ENCODE results near the gene CRIM1. TPM values are rescaled to one million over a fixed set of nuclear protein-coding genes. Genes with fewer than 3 reads are reported as not detected.
A peak's percentile ranks its signal among the peaks of the same experiment; 100 is the strongest.

Gene CRIM1
- polyA plus RNA-seq, 2 of the 4 experiments (the other 2 are of a cell fraction) = 127 to 208 TPM

- Histone ChIP-seq H3K9me3 (no peaks in the 10 kb centered on the region), H3K4me2 (peak overlapping the region; percentile 42), H3K4me1 (peaks cover 100% of the 10 kb centered on the region), H3K4me3 (no peak overlapping the region), H3K27ac (peak overlapping the region; percentile 40 to 46; a peak in 3 of 6 replicates)
- ChIA-PET POLR2A (no interaction called here), CTCF (no interaction called here)
- 52% methylated on average over 4 of the region's 4 CpGs for WGBS (ENCODE audit: missing lambda C conversion rate)
- DNase-seq (ENCODE audit: low read depth in 1 of 2, low spot score in 1 of 2) = no peak
- TF ChIP-seq ESRRA (IDR thresholded peaks at IDR 0.05; ENCODE audit: borderline replicate concordance, low read length) (no peak), HOXB13 (CRISPR knock-in tag; IDR thresholded peaks at IDR 0.05; ENCODE audit: low read depth) (no peak), RAD21 (conservative IDR thresholded peaks at IDR 0.05 in 1 of 2, IDR thresholded peaks at IDR 0.05 in 1 of 2) (no peak), POLR2A (IDR thresholded peaks at IDR 0.05; ENCODE audit: low read length) (no peak), SMC3 (IDR thresholded peaks at IDR 0.05) (no peak), KDM5A (IDR thresholded peaks at IDR 0.05) (no peak), TP53 (CRISPR knock-in tag; IDR thresholded peaks at IDR 0.05) (no peak), POLR2AphosphoS2 (conservative IDR thresholded peaks at IDR 0.05; ENCODE audit: low read length) (no peak), CBX8 (IDR thresholded peaks at IDR 0.05) (no peak), HEYL (CRISPR knock-in tag; IDR thresholded peaks at IDR 0.05) (no peak), FOSB (CRISPR knock-in tag; IDR thresholded peaks at IDR 0.05) (no peak), ZFP36 (IDR thresholded peaks at IDR 0.05; ENCODE audit: borderline replicate concordance, partially characterized antibody) (no peak), HOXB5 (CRISPR knock-in tag; IDR thresholded peaks at IDR 0.05) (no peak), EHMT2 (IDR thresholded peaks at IDR 0.05; ENCODE audit: low read depth) (no peak), MYC (IDR thresholded peaks at IDR 0.05; ENCODE audit: borderline replicate concordance, low read length) (no peak), E2F6 (IDR thresholded peaks at IDR 0.05; ENCODE audit: borderline replicate concordance, low read depth) (no peak), RCOR1 (IDR thresholded peaks at IDR 0.05; ENCODE audit: low read depth, low read length) (no peak), HDAC2 (IDR thresholded peaks at IDR 0.05) (no peak), ZC3H11A (IDR thresholded peaks at IDR 0.05) (no peak)
- FAIRE-seq = no peak
- peak in 1 of 2 experiments; percentile 8; a peak in 3 of 6 replicates for ATAC-seq
Observed at GRCh38 chr2:36430549-36430948, 75.0 kb downstream of the CRIM1 start.

- DNase-seq (ENCODE audit: low read depth in 1 of 2, low spot score in 1 of 2) (no peak), ATAC-seq (no peak), FAIRE-seq (no peak)
- Histone ChIP-seq H3K27ac (peak overlapping the region; percentile 29 to 57; a peak in 5 of 6 replicates), H3K4me1 (peaks cover 93% of the 10 kb centered on the region), H3K4me3 (no peak overlapping the region), H3K4me2 (peak overlapping the region; percentile 51), H3K9me3 (no peaks in the 10 kb centered on the region)
- WGBS (ENCODE audit: missing lambda C conversion rate) = 85% methylated on average over 3 of the region's 3 CpGs
- TF ChIP-seq MAFK (IDR thresholded peaks at IDR 0.05; ENCODE audit: partially characterized antibody) (no peak), RARB (CRISPR knock-in tag; IDR thresholded peaks at IDR 0.05) (no peak), CBX8 (IDR thresholded peaks at IDR 0.05) (no peak), CHD2 (IDR thresholded peaks at IDR 0.05; ENCODE audit: low read length, partially characterized antibody) (no peak), NR3C1 (IDR thresholded peaks at IDR 0.05) (no peak), HOXA7 (CRISPR knock-in tag; IDR thresholded peaks at IDR 0.05) (no peak), ZNF302 (CRISPR knock-in tag; IDR thresholded peaks at IDR 0.05) (no peak), JUNB (IDR thresholded peaks at IDR 0.05) (no peak), MAX (IDR thresholded peaks at IDR 0.05) (no peak), CBX2 (IDR thresholded peaks at IDR 0.05; ENCODE audit: borderline replicate concordance, low read depth) (no peak), CEBPB (IDR thresholded peaks at IDR 0.05) (no peak), HMGXB4 (CRISPR knock-in tag; IDR thresholded peaks at IDR 0.05; ENCODE audit: borderline replicate concordance) (no peak), HOXB5 (CRISPR knock-in tag; IDR thresholded peaks at IDR 0.05) (no peak), ELK1 (IDR thresholded peaks at IDR 0.05; ENCODE audit: low read depth, low read length) (no peak), GATA3 (IDR thresholded peaks at IDR 0.05; ENCODE audit: borderline replicate concordance) (no peak), EP300 (IDR thresholded peaks at IDR 0.05) (no peak), NPAS2 (CRISPR knock-in tag; IDR thresholded peaks at IDR 0.05; ENCODE audit: borderline replicate concordance) (no peak), CTCF (IDR thresholded peaks at IDR 0.05) (no peak), NFE2L2 (conservative IDR thresholded peaks at IDR 0.05; ENCODE audit: low read length) (no peak)
- CTCF ChIA-PET = interaction anchor here (0.8 to 2.5 kb wide), 9 partner anchors 10 to 80 kb away, joined by 3 to 18 read pairs (median 3); no protein-coding TSS in a partner anchor
- POLR2A ChIA-PET = no interaction called here
Observed at GRCh38 chr2:36432479-36432878, 76.9 kb downstream of the CRIM1 start.
